Activated CD4-positive, alpha-beta T cell treated with anti-CD3 and anti-CD28 coated beads, Interleukin-2, Interleukin-4, amounts not matched to agents 100 ng/mL and 50 ng/mL, durations not matched to agents 16 hours and 8 hours (primary cell): Measurements from ENCODE around the gene ITGB3.

Source experiments
- DNase-seq: peaks from one replicate; pipeline ENCODE4 v3.0.0-alpha.2; 2020; ENCODE audit warnings: low spot score

The ITGB3 gene

GRCh38 chr17:47276444-47276843, 22.8 kb downstream of the ITGB3 start:
- no peak for DNase-seq

- DNase-seq: no peak
Observed at GRCh38 chr17:47276868-47277267, 23.2 kb downstream of the ITGB3 start.

- DNase-seq: no peak
Observed at GRCh38 chr17:47277921-47278320, 24.3 kb downstream of the ITGB3 start.

- no peak for DNase-seq
Observed at GRCh38 chr17:47278561-47278960, 24.9 kb downstream of the ITGB3 start.

- no peak for DNase-seq
Observed at GRCh38 chr17:47279062-47279801, 25.6 kb downstream of the ITGB3 start.

GRCh38 chr17:47280072-47280811, 26.6 kb downstream of the ITGB3 start:
- DNase-seq: no peak

- DNase-seq: no peak
Observed at GRCh38 chr17:47281216-47281615, 27.6 kb downstream of the ITGB3 start.

GRCh38 chr17:47285003-47285402, 31.4 kb downstream of the ITGB3 start:
- no peak for DNase-seq

GRCh38 chr17:47286198-47286914, 32.7 kb downstream of the ITGB3 start:
- DNase-seq: peak; percentile 67

GRCh38 chr17:47287068-47287467, 33.4 kb downstream of the ITGB3 start:
- DNase-seq: peak; percentile 17

GRCh38 chr17:47287639-47288038, 34.0 kb downstream of the ITGB3 start:
- no peak for DNase-seq

GRCh38 chr17:47288531-47289116, 35.0 kb downstream of the ITGB3 start:
- DNase-seq: no peak

GRCh38 chr17:47289302-47289701, 35.7 kb downstream of the ITGB3 start:
- DNase-seq: no peak

GRCh38 chr17:47290870-47291241, 37.2 kb downstream of the ITGB3 start:
- DNase-seq: no peak

GRCh38 chr17:47291242-47291873, 37.7 kb downstream of the ITGB3 start:
- no peak for DNase-seq

- no peak for DNase-seq
Observed at GRCh38 chr17:47292206-47292605, 38.6 kb downstream of the ITGB3 start.

- no peak for DNase-seq
Observed at GRCh38 chr17:47295037-47295873, 41.6 kb downstream of the ITGB3 start.

GRCh38 chr17:47295874-47296255, 42.2 kb downstream of the ITGB3 start:
- no peak for DNase-seq

- no peak for DNase-seq
Observed at GRCh38 chr17:47297661-47298400, 44.2 kb downstream of the ITGB3 start.

- DNase-seq: no peak
Observed at GRCh38 chr17:47298712-47299111, 45.1 kb downstream of the ITGB3 start.
